ENCODE data around the gene MAP3K10. TPM values are rescaled to one million over a fixed set of nuclear protein-coding genes. Genes with fewer than 3 reads are reported as not detected.

MAP3K10 gene
- total and polyA plus RNA-seq, 9 of the 15 experiments (the other 6 are each of a cell fraction or from before 2014, with no cell fraction given), result 0.01 to 8.0 (median 2.7) TPM; not detected in 1

DNA sequence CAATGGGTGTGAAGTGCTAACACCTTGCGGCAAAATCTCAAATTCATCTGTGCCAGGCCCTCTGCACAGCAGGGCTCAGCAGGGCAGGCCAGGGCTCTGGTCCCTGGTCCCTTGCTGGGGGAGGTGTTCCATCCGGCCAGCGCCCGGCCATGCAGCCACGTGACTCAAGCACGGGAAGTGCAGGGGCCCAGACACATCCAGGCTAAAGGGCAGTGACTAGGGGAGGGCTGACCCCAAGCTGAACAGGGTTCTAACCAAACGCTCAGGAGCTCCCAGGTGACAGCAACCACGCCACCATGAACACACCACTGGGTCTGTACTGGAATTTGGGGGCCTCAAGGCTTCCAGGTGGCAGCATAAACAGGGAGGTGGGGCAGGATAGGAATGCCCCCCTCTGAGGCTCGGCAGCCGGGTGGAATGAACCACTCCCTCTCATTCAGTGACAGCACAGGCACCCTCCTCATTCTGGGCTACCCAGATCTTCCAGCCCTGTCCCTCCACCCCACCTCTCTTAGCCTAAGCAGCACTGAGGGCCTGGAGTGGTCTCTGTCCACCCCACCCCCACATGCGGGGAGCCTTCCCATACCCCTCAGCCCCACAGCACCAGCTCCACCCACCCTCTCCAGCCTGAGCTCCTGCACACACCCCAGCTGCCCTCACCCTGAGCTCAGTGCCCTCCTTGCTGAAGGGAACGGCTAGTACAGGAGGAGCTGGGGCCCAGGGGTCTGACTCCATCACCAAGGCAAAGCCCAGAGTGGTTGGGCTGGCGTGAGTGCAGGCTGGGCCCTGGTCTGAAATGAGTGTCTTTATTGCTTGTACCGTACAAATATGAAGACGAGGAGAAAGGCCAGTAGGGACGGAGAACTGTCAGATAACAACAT, 40.6 kb downstream of the MAP3K10 start (continued):
- TF ChIP-seq, protein P1, sequence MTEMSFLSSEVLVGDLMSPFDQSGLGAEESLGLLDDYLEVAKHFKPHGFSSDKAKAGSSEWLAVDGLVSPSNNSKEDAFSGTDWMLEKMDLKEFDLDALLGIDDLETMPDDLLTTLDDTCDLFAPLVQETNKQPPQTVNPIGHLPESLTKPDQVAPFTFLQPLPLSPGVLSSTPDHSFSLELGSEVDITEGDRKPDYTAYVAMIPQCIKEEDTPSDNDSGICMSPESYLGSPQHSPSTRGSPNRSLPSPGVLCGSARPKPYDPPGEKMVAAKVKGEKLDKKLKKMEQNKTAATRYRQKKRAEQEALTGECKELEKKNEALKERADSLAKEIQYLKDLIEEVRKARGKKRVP (CRISPR knock-in tag; IDR thresholded peaks at IDR 0.05), result no peak
- TF ChIP-seq ZNF668 (CRISPR knock-in tag; IDR thresholded peaks at IDR 0.05) (no peak), MYC (IDR thresholded peaks at IDR 0.05; ENCODE audit: low read depth, low read length) (peak; percentile 64), MYC (CRISPR knock-in tag; IDR thresholded peaks at IDR 0.05; ENCODE audit: borderline replicate concordance, low read depth) (no peak), TEAD4 (IDR thresholded peaks at IDR 0.05; ENCODE audit: low read length) (no peak), TEAD4 (CRISPR knock-in tag; IDR thresholded peaks at IDR 0.05; ENCODE audit: borderline replicate concordance) (no peak), PHF8 (IDR thresholded peaks at IDR 0.05; ENCODE audit: borderline replicate concordance, low read length) (peak; percentile 22; the same call in 1 of the 2 replicates), POLR2G (IDR thresholded peaks at IDR 0.05; ENCODE audit: low read depth, low read length) (peak; percentile 74), SIN3B (IDR thresholded peaks at IDR 0.05; ENCODE audit: low read depth) (no peak; the same call in 1 of the 2 replicates), ESRRB (CRISPR knock-in tag; IDR thresholded peaks at IDR 0.05; ENCODE audit: borderline replicate concordance) (no peak), ZZZ3 (IDR thresholded peaks at IDR 0.05) (no peak), TARDBP (IDR thresholded peaks at IDR 0.05) (no peak), NONO (IDR thresholded peaks at IDR 0.05; ENCODE audit: low read depth in 2 of 2, low read length in 1 of 2) (no peak), RAD51 (IDR thresholded peaks at IDR 0.05; ENCODE audit: borderline replicate concordance, low read depth) (peak; percentile 93), ZNF644 (tag; IDR thresholded peaks at IDR 0.05; ENCODE audit: low read depth) (no peak), TAF1 (IDR thresholded peaks at IDR 0.05; ENCODE audit: control insufficient read depth, extremely low read depth, insufficient read depth, low read length, severe bottlenecking) (peak; percentile 13)
- TF ChIP-seq, protein P2, sequence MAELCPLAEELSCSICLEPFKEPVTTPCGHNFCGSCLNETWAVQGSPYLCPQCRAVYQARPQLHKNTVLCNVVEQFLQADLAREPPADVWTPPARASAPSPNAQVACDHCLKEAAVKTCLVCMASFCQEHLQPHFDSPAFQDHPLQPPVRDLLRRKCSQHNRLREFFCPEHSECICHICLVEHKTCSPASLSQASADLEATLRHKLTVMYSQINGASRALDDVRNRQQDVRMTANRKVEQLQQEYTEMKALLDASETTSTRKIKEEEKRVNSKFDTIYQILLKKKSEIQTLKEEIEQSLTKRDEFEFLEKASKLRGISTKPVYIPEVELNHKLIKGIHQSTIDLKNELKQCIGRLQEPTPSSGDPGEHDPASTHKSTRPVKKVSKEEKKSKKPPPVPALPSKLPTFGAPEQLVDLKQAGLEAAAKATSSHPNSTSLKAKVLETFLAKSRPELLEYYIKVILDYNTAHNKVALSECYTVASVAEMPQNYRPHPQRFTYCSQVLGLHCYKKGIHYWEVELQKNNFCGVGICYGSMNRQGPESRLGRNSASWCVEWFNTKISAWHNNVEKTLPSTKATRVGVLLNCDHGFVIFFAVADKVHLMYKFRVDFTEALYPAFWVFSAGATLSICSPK (IDR thresholded peaks at IDR 0.05; ENCODE audit: borderline replicate concordance), result no peak
- TF ChIP-seq, protein P3, sequence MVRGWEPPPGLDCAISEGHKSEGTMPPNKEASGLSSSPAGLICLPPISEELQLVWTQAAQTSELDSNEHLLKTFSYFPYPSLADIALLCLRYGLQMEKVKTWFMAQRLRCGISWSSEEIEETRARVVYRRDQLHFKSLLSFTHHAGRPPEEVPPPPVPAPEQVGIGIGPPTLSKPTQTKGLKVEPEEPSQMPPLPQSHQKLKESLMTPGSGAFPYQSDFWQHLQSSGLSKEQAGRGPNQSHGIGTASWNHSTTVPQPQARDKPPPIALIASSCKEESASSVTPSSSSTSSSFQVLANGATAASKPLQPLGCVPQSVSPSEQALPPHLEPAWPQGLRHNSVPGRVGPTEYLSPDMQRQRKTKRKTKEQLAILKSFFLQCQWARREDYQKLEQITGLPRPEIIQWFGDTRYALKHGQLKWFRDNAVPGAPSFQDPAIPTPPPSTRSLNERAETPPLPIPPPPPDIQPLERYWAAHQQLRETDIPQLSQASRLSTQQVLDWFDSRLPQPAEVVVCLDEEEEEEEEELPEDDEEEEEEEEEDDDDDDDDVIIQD (CRISPR knock-in tag; IDR thresholded peaks at IDR 0.05), result no peak
- TF ChIP-seq, protein P4, sequence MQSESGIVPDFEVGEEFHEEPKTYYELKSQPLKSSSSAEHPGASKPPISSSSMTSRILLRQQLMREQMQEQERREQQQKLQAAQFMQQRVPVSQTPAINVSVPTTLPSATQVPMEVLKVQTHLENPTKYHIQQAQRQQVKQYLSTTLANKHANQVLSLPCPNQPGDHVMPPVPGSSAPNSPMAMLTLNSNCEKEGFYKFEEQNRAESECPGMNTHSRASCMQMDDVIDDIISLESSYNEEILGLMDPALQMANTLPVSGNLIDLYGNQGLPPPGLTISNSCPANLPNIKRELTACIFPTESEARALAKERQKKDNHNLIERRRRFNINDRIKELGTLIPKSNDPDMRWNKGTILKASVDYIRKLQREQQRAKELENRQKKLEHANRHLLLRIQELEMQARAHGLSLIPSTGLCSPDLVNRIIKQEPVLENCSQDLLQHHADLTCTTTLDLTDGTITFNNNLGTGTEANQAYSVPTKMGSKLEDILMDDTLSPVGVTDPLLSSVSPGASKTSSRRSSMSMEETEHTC (IDR thresholded peaks at IDR 0.05), result peak; percentile 73; the same call in 1 of the 2 replicates
- TF ChIP-seq, protein P5, sequence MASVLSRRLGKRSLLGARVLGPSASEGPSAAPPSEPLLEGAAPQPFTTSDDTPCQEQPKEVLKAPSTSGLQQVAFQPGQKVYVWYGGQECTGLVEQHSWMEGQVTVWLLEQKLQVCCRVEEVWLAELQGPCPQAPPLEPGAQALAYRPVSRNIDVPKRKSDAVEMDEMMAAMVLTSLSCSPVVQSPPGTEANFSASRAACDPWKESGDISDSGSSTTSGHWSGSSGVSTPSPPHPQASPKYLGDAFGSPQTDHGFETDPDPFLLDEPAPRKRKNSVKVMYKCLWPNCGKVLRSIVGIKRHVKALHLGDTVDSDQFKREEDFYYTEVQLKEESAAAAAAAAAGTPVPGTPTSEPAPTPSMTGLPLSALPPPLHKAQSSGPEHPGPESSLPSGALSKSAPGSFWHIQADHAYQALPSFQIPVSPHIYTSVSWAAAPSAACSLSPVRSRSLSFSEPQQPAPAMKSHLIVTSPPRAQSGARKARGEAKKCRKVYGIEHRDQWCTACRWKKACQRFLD (CRISPR knock-in tag; IDR thresholded peaks at IDR 0.05), result peak; percentile 69; the same call in 1 of the 2 replicates

Data from K562 (cell line).